IPS-20b (cell line): ENCODE data around the gene ROR1.

Experiments
- H3K27ac ChIP-seq: one replicate; pipeline ENCODE4 v1.5.1; 2013; ENCODE audit warnings: low read length
- H3K27me3 ChIP-seq: 2 replicates; pipeline ENCODE4 v1.6.1; 2013; ENCODE audit warnings: mild to moderate bottlenecking, low read length, inconsistent platforms; ENCODE audit not compliant: insufficient read depth
- H3K36me3 ChIP-seq: 2 replicates; pipeline ENCODE4 v1.6.1; 2013; ENCODE audit warnings: low read depth, mild to moderate bottlenecking, inconsistent platforms, low read length, moderate library complexity; ENCODE audit not compliant: insufficient read depth
- H3K4me1 ChIP-seq: 2 replicates; pipeline ENCODE4 v1.6.1; 2013; ENCODE audit warnings: mild to moderate bottlenecking, control low read depth, inconsistent platforms, low read length, moderate library complexity; ENCODE audit not compliant: insufficient read depth
- H3K4me3 ChIP-seq: 2 replicates; pipeline ENCODE4 v1.5.1; 2013; ENCODE audit warnings: mild to moderate bottlenecking, low read length, inconsistent platforms
- H3K9ac ChIP-seq: 2 replicates; pipeline ENCODE4 v1.6.1; 2013; ENCODE audit warnings: low read depth, mild to moderate bottlenecking, inconsistent platforms, low read length, moderate library complexity
- H3K9me3 ChIP-seq: 2 replicates; pipeline ENCODE4 v1.6.1; 2013; ENCODE audit warnings: mild to moderate bottlenecking, low read depth, low read length, inconsistent platforms; ENCODE audit not compliant: insufficient read depth

The ROR1 gene

GRCh38 chr1:63877816-63878215, 104.0 kb downstream of the ROR1 start:
- Histone ChIP-seq H3K9ac (no peak overlapping the region), H3K4me1 (peaks cover 28% of the 10 kb centered on the region; the same call in 1 of the 2 replicates), H3K36me3 (no peaks in the 10 kb centered on the region), H3K27ac (no peak overlapping the region), H3K4me3 (no peak overlapping the region), H3K27me3 (no peaks in the 10 kb centered on the region), H3K9me3 (no peaks in the 10 kb centered on the region)

- Histone ChIP-seq H3K9ac (no peak overlapping the region), H3K27ac (no peak overlapping the region), H3K9me3 (no peaks in the 10 kb centered on the region), H3K4me1 (peaks cover 22% of the 10 kb centered on the region; the same call in 1 of the 2 replicates), H3K4me3 (no peak overlapping the region), H3K36me3 (no peaks in the 10 kb centered on the region), H3K27me3 (no peaks in the 10 kb centered on the region)
Measured at GRCh38 chr1:63878932-63879331, 105.1 kb downstream of the ROR1 start.

- H3K4me1 ChIP-seq: peaks cover 21% of the 10 kb centered on the region; the same call in 1 of the 2 replicates
- no peak overlapping the region for H3K27ac ChIP-seq
- no peak overlapping the region for H3K9ac ChIP-seq
- no peak overlapping the region for H3K4me3 ChIP-seq
- no peaks in the 10 kb centered on the region for H3K36me3 ChIP-seq
- H3K27me3 ChIP-seq: no peaks in the 10 kb centered on the region
- H3K9me3 ChIP-seq: no peaks in the 10 kb centered on the region
Measured at GRCh38 chr1:63880958-63881576, 107.2 kb downstream of the ROR1 start.

DNA sequence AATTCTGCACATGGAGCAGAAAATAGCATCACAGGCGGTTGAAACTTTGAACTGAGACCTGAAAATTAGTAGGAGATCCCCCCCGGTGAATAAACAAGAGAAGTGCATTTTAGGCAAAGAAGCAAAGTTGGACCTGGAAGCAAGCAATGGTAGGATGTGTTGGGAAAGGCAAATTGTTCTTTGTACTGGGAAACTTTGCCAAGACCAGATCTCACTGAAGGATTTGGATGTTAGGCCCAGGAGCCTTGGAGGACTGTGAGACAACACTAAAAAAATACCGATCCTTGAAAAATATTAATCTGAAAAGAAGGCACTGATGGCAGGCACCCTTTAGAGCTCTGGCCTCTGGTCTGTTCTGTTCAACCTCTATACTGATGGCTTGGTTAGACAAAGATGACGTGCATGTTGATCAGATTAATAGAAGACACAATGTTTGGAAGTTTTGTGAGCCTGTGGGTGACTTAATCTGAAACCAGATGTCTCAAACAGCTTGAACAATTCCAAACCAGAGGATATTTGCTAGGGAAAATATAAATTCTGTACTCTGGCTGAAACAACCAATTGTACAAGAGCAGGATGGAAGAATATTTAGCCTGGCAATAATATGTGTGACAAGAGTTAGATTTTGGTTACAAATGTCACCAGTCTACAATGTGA, 108.4 kb downstream of the ROR1 start:
- H3K36me3 ChIP-seq: no peaks in the 10 kb centered on the region
- no peak overlapping the region for H3K9ac ChIP-seq
- H3K27ac ChIP-seq: no peak overlapping the region
- H3K4me1 ChIP-seq: peaks cover 12% of the 10 kb centered on the region; the same call in 1 of the 2 replicates
- H3K4me3 ChIP-seq: no peak overlapping the region
- H3K27me3 ChIP-seq: no peaks in the 10 kb centered on the region
- no peaks in the 10 kb centered on the region for H3K9me3 ChIP-seq

DNA sequence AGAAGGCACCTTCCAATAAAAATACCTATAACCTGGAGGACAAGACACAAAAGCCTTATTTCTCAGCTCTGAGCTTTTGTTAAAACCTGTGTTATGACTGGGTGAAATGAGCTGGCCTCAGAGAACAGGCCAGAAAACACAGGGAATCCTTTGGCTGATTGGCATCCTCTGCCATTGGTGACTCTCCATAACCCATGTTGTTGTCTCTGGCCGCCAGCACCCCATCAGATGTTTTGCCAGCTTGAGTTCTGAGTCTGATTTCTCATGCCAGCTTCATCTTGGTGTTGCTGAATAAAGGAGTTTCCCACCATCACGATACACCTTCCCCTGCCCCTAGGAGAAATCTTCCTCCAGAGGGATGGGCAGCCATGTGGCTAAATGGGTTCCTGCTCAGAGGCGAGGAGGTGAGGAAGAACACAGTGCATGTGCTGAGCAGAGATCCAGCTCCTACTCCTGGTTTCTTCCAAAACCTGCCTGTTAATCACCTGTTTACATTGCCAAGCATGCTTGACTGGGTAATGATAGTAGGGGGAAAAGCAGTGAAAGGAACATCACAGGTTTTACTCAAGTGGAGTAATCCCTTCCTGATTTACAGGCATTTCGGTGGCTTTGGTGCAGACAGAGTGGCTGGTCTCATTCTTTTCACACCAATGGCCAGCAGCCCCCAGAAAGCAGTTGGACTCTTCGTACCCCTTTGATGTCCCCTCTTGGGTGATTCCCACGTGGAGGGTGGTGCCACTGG, 109.8 kb downstream of the ROR1 start:
- H3K9me3 ChIP-seq: no peaks in the 10 kb centered on the region

GRCh38 chr1:63884486-63884885, 110.7 kb downstream of the ROR1 start:
- Histone ChIP-seq H3K27ac (no peak overlapping the region), H3K4me3 (no peak overlapping the region), H3K36me3 (no peaks in the 10 kb centered on the region), H3K9ac (no peak overlapping the region), H3K9me3 (no peaks in the 10 kb centered on the region), H3K4me1 (peaks cover 7% of the 10 kb centered on the region; the same call in 1 of the 2 replicates), H3K27me3 (no peaks in the 10 kb centered on the region)

More for the DNA sequence above, 109.8 kb downstream of the ROR1 start:
- peaks cover 7% of the 10 kb centered on the region; the same call in 1 of the 2 replicates for H3K4me1 ChIP-seq
- H3K9ac ChIP-seq: no peak overlapping the region
- H3K27me3 ChIP-seq: no peaks in the 10 kb centered on the region
- no peak overlapping the region for H3K4me3 ChIP-seq
- no peaks in the 10 kb centered on the region for H3K36me3 ChIP-seq
- H3K27ac ChIP-seq: no peak overlapping the region

DNA sequence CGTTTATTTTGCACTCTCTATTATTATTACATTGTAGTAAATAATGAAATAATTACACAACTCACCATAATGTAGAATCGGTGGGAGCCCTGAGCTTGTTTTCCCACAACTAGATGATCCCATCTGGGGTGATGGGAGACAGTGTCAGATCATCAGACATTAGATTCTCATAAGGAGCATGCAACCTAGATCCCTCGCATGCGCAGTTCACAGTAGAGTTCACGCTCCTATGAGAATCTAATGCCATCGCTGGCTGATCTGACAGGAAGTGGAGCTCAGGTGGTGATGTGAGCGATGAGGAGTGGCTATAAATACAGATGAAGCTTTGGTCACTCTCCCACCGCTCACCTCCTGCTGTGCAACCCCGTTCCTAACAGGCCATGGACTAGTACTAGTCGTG, 112.1 kb downstream of the ROR1 start:
- Histone ChIP-seq H3K27ac (no peak overlapping the region), H3K4me3 (no peak overlapping the region), H3K36me3 (no peaks in the 10 kb centered on the region), H3K27me3 (no peaks in the 10 kb centered on the region), H3K9ac (no peak overlapping the region), H3K4me1 (peaks cover 11% of the 10 kb centered on the region; the same call in 1 of the 2 replicates), H3K9me3 (no peaks in the 10 kb centered on the region)

GRCh38 chr1:63886340-63886739, 112.5 kb downstream of the ROR1 start:
- no peak overlapping the region for H3K27ac ChIP-seq
- no peaks in the 10 kb centered on the region for H3K36me3 ChIP-seq
- H3K27me3 ChIP-seq: no peaks in the 10 kb centered on the region
- H3K9ac ChIP-seq: no peak overlapping the region
- H3K4me1 ChIP-seq: peaks cover 14% of the 10 kb centered on the region; the same call in 1 of the 2 replicates
- H3K9me3 ChIP-seq: no peaks in the 10 kb centered on the region
- no peak overlapping the region for H3K4me3 ChIP-seq

DNA sequence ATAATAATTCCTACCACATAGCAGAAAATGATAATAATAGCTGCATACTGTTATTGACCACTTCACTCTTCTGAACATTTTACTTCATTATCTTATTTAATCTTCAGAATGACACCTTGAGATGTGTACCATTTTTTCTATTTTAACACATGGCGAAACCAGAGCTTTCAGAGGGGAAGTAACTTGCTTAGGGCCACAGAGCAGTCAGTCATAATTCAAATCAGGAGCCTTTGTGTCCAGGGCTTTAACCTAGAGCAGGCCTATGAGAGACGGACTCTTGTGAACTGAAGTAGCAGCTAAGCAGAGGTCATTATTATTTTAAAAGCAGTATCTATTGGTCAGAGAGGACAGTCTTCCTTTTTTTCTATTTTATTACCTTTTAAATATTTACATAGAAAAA, 114.0 kb downstream of the ROR1 start:
- Histone ChIP-seq H3K36me3 (no peaks in the 10 kb centered on the region), H3K4me1 (peaks cover 20% of the 10 kb centered on the region), H3K9ac (no peak overlapping the region), H3K27ac (no peak overlapping the region), H3K9me3 (no peaks in the 10 kb centered on the region), H3K4me3 (no peak overlapping the region), H3K27me3 (no peaks in the 10 kb centered on the region)

DNA sequence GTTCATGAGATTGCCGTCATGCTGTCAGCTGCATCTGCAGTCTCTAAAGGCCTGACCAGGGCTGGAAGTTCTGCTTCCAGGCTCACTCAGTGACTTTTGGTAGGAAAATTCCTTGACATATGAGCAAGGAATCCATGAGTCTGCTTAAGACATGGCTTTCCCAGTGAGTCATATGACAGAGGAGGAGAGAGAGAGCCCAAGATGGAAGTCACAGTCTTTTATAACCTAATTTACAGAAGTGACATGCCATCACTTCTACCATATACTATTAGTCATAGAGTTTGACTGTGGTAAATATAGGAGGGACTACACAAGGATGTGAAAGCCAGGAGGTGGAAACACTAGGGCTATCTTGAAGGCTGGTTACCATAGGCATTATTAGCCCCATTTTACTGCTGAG, 115.2 kb downstream of the ROR1 start:
- H3K27me3 ChIP-seq: no peaks in the 10 kb centered on the region
- no peak overlapping the region for H3K9ac ChIP-seq
- H3K4me3 ChIP-seq: no peak overlapping the region
- no peak overlapping the region for H3K27ac ChIP-seq
- peaks cover 22% of the 10 kb centered on the region for H3K4me1 ChIP-seq
- H3K36me3 ChIP-seq: no peaks in the 10 kb centered on the region
- H3K9me3 ChIP-seq: no peaks in the 10 kb centered on the region

- Histone ChIP-seq H3K27ac (no peak overlapping the region), H3K9ac (no peak overlapping the region), H3K4me3 (no peak overlapping the region), H3K36me3 (no peaks in the 10 kb centered on the region), H3K4me1 (peaks cover 15% of the 10 kb centered on the region), H3K9me3 (no peaks in the 10 kb centered on the region), H3K27me3 (no peaks in the 10 kb centered on the region)
Measured at GRCh38 chr1:63890468-63890867, 116.7 kb downstream of the ROR1 start.
